Measurements from ENCODE around the gene AMIGO3.
"Not testable (repeated sequence)": the region's sequence is repeated elsewhere in the genome, so short reads cannot be mapped to it uniquely, and the experiment has no call there.

DNA sequence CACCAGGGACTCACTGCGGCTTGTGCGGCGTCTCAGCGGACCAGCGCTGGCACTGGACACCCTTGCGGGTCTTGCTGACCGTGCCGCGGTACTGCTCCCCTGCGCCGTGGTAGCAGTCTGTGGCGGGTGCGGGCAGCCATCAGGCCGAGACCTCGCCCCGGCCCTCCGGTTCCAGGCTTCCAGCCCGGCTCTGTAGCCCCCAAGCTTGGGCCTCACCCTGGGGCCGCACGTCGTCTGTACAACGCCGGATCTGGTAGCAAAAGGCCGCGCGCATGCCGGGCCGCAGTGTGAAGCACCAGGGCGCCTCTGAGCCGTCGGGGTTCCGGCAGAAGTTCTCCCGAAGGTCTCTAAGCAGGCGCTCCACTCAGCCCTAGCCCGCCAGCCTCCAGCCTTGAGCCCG is 33.6 kb downstream of the AMIGO3 start:
- TF ChIP-seq EZH2 (IDR thresholded peaks at IDR 0.05; ENCODE audit: low read depth): not testable (repeated sequence)
- TF ChIP-seq, protein P1, sequence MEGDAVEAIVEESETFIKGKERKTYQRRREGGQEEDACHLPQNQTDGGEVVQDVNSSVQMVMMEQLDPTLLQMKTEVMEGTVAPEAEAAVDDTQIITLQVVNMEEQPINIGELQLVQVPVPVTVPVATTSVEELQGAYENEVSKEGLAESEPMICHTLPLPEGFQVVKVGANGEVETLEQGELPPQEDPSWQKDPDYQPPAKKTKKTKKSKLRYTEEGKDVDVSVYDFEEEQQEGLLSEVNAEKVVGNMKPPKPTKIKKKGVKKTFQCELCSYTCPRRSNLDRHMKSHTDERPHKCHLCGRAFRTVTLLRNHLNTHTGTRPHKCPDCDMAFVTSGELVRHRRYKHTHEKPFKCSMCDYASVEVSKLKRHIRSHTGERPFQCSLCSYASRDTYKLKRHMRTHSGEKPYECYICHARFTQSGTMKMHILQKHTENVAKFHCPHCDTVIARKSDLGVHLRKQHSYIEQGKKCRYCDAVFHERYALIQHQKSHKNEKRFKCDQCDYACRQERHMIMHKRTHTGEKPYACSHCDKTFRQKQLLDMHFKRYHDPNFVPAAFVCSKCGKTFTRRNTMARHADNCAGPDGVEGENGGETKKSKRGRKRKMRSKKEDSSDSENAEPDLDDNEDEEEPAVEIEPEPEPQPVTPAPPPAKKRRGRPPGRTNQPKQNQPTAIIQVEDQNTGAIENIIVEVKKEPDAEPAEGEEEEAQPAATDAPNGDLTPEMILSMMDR (conservative IDR thresholded peaks at IDR 0.05): not testable (repeated sequence)
